GM13977 (cell line): ENCODE data around the gene ARHGEF28.

Source experiments
- DNase-seq: peaks from one replicate; pipeline ENCODE4 v3.0.0; 2012; ENCODE audit warnings: low spot score
- in situ Hi-C: fragments of 300-500 bp; cut with MboI; formaldehyde crosslinking; loops from one replicate; pipeline ENCODE4 v1.12.0; 2022; ENCODE audit warnings: low sequenced_read_pairs, low pct_unique_long_range_greater_than_20kb, mixed read lengths, inconsistent platforms; ENCODE audit not compliant: unreplicated experiment
- TF ChIP-seq, protein P1 (sequence below): IDR thresholded peaks from 2 replicates; pipeline ENCODE4 v1.5.1; 2012; ENCODE audit warnings: mild to moderate bottlenecking, control low read depth; ENCODE audit not compliant: insufficient read depth; ENCODE audit errors: extremely low read depth, missing control alignments

ARHGEF28 gene

DNA sequence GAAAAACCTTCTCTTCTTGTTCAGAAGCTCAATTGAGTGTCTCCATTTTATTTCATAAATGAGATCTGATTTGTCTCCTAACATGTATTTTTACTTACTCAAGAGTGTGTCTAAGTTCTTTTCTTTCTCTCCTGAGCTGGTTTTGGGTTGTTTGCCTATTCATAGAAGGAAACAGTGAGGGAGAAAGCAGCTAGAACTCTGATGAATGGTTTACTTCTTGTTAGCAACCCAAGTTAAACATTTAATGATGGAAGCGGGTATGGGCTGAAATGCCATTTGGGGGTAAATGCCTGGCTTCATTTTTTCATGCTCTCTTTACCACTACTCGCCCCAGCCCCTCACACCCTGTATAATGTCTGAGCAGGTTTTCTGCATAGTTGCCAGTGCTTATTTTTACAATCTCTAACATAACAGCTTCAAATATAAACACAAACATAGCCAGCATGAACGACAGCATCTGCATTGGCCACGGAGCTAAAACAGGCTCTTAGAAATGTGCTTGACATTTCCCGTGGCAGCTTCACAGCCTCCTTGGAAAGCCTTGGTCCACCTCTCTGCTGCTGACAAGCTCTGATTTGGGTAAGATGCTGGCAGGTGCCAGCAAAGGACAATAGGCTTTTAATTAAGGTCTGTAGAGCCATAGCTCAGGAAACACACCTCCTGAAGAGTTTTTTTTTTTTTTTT is 321.1 kb downstream of the ARHGEF28 start:
- TF ChIP-seq, protein P1, sequence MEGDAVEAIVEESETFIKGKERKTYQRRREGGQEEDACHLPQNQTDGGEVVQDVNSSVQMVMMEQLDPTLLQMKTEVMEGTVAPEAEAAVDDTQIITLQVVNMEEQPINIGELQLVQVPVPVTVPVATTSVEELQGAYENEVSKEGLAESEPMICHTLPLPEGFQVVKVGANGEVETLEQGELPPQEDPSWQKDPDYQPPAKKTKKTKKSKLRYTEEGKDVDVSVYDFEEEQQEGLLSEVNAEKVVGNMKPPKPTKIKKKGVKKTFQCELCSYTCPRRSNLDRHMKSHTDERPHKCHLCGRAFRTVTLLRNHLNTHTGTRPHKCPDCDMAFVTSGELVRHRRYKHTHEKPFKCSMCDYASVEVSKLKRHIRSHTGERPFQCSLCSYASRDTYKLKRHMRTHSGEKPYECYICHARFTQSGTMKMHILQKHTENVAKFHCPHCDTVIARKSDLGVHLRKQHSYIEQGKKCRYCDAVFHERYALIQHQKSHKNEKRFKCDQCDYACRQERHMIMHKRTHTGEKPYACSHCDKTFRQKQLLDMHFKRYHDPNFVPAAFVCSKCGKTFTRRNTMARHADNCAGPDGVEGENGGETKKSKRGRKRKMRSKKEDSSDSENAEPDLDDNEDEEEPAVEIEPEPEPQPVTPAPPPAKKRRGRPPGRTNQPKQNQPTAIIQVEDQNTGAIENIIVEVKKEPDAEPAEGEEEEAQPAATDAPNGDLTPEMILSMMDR = no peak
- DNase-seq = no peak
- in situ Hi-C loops = no loop called here

DNA sequence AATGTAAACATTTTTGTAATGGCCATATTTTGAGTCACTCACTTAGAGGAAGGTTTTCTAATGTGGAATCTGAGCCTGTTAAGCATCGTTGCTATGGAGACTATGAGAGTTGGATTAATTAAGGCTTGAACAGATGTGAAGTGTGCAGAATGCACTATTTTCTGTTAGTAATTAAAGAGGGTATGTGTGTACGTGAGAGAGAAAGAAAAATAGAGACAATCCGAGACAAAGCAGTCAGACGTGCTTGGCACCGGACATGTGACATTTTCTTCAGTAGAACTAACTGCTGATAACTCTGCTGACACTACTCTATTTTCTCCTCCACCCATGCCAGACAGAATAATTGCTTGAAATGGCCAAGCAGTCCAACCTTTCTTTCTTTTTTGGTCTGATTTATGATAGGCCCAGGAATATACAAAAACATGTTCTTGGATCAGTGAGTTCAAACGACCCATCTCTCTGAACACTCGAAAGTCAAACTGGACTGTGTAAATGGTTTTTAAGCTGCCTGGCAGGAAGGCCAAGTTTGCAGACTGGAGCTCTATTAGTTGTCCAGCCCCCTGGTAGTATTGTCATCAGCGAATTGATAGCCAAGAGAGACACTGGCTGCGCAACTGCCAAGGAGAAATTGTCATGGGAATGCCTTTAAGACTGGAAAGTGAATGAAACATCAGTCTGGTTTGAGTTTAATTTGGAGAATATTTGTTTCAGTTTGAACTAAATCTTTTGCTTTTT is 322.1 kb downstream of the ARHGEF28 start:
- in situ Hi-C loops = no loop called here
- no peak for DNase-seq
- TF ChIP-seq, protein P1 = no peak

DNA sequence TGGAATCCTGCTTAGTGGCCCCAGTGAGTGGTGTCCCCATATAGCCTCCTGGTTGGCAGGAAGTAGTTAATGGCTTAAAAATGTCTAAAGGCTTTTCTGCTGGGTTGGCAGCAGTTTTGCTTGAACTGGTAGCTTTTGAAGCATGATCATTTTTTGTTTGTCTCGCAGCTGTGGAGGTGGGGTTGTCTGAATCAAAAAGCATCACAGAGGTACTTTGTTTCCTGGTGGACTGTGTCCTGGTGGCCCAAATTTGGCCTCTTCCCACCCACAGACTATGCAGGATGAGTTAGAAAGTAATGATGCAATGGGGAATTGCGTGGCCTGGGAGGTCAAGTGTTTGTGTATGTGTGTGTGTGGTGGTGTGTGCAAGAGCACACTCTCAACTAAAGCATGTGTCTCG is 322.7 kb downstream of the ARHGEF28 start:
- no peak for DNase-seq
- in situ Hi-C loops = no loop called here
- TF ChIP-seq, protein P1 = no peak

DNA sequence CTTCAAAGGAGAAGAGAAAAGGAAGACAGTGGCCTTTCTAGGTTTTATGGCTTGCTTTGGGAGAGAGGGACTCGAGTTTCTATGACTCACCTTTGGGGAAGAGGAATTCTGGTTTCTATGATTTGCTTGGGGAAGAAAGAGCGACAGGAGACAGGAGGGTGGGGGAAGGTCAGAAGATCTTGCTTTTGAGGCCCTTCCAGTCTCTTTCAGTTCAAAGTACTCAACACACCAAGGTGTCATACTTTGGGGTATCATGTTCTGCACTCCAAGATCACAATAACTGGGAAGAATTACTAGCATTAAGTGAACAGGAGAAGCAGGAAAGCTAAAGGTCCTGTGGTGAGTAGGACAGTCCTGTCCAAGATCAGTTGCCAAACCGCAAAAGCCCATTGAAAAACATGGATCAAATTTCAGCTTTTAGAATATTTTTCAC is 324.5 kb downstream of the ARHGEF28 start:
- TF ChIP-seq, protein P1 = no peak
- DNase-seq = no peak
- in situ Hi-C loops = no loop called here

DNA sequence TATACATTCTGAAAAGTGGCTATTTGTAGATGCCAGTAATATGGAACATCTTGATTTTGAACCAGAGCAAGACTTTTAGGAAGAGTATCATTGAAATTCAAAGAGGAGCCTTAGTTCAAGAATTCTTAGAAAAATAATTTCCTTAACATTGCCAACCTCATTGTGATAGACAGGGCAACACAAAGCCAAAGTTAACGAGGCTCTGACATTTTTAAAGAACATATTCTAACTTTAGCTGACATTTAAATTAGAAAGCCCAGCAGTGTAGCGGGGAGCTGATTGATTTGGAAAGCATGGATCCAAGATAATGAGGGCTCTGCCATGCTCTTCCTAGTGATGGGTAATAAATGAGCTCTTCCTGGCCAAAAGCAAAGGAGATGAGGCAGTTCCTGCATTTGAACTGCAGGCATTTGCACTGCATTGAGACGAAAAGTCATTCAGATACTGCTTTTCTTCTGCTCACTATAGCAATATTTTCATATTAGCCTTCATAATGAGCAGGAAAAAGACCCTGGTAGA is 325.0 kb downstream of the ARHGEF28 start:
- no peak for DNase-seq
- in situ Hi-C loops = no loop called here
- TF ChIP-seq, protein P1 = no peak

DNA sequence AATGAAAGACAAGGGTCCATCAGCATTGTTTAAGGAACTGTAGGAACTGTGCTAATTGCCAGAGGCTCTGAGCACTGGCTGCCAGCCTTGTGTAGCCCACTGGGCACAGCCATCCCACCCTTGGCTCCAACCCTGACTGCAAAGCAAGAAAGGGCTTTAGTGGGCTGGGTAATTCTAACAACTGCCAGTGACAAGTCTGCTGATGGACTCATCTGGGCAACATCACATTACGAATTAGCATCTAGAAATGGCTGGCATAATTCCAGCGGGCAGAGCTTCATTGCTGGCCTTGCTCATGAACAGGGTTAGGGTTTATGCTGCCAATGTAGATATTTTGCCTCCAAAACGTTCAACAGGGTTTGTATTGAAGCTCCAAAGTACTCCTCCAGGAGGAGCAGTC is 326.9 kb downstream of the ARHGEF28 start:
- TF ChIP-seq, protein P1 = no peak
- in situ Hi-C loops = no loop called here
- DNase-seq = no peak
